Karpas-422 (cell line): ENCODE measurements around the gene LNX2. TPM values are rescaled to one million over a fixed set of nuclear protein-coding genes. Genes with fewer than 3 reads are reported as not detected.
A peak's percentile ranks its signal among the peaks of the same experiment; 100 is the strongest.

Experiments
- DNase-seq: peaks from one replicate; pipeline ENCODE4 v3.0.0-alpha.2; 2015
- H2AFZ ChIP-seq: fragments of 200-600 bp; sonication (generic); 2 replicates; pipeline ENCODE4 v1.6.1; 2014; ENCODE audit warnings: antibody characterized with exemption, low read length, mixed read lengths
- H3K27ac ChIP-seq: fragments of 200-600 bp; sonication (generic); 2 replicates; pipeline ENCODE4 v1.5.1; 2014; ENCODE audit warnings: mild to moderate bottlenecking, low read length, moderate library complexity
- H3K27me3 ChIP-seq: fragments of 200-600 bp; sonication (generic); 2 replicates; pipeline ENCODE4 v1.6.1; 2014; ENCODE audit warnings: low read length, mixed read lengths
- H3K36me3 ChIP-seq: fragments of 200-600 bp; sonication (generic); 2 replicates; pipeline ENCODE4 v1.6.1; 2014; ENCODE audit warnings: low read length, mixed read lengths; ENCODE audit not compliant: insufficient read depth
- H3K4me1 ChIP-seq: fragments of 200-600 bp; sonication (generic); 2 replicates; pipeline ENCODE4 v1.6.1; 2014; ENCODE audit warnings: mild to moderate bottlenecking, low read length, mixed read lengths
- H3K4me2 ChIP-seq: fragments of 200-600 bp; sonication (generic); 2 replicates; pipeline ENCODE4 v1.6.1; 2014; ENCODE audit warnings: low read length, low read depth, mild to moderate bottlenecking; ENCODE audit not compliant: poor library complexity, severe bottlenecking
- H3K4me3 ChIP-seq: fragments of 200-600 bp; sonication (generic); 2 replicates; pipeline ENCODE4 v1.5.1; 2014; ENCODE audit warnings: mild to moderate bottlenecking, antibody characterized with exemption, low read length, mixed read lengths
- H3K79me2 ChIP-seq: fragments of 200-600 bp; sonication (generic); 2 replicates; pipeline ENCODE4 v1.6.1; 2014; ENCODE audit warnings: mild to moderate bottlenecking, low read length, mixed read lengths
- H3K9ac ChIP-seq: fragments of 200-600 bp; sonication (generic); 2 replicates; pipeline ENCODE4 v1.6.0; 2014; ENCODE audit warnings: low read length
- H3K9me2 ChIP-seq: fragments of 200-600 bp; sonication (generic), shearing (Covaris generic); replicated peaks from 2 replicates; pipeline ENCODE4 v1.6.0; 2014; ENCODE audit warnings: mild to moderate bottlenecking, low read length, moderate library complexity; ENCODE audit not compliant: insufficient read depth
- H3K9me3 ChIP-seq: fragments of 300-700, 200-600 bp; sonication (generic); 2 replicates; pipeline ENCODE4 v1.6.1; 2014; ENCODE audit warnings: low read length, mixed read lengths
- H4K20me1 ChIP-seq: fragments of 200-600 bp; sonication (generic); 2 replicates; pipeline ENCODE4 v1.6.1; 2014; ENCODE audit warnings: mild to moderate bottlenecking, antibody characterized with exemption, low read length, low read depth; ENCODE audit not compliant: insufficient read depth
- total RNA-seq: library from RNA; depleted of rRNA; stranded (reverse); fragments of >200 nt; shearing (Covaris generic); gene quantifications from 2 replicates; pipeline ENCODE4 v1.2.3, GENCODE V29; 2014; ENCODE audit warnings: low replicate concordance

The LNX2 gene
- total RNA-seq, 1 experiment from 2014 or later: 5.4 TPM

DNA sequence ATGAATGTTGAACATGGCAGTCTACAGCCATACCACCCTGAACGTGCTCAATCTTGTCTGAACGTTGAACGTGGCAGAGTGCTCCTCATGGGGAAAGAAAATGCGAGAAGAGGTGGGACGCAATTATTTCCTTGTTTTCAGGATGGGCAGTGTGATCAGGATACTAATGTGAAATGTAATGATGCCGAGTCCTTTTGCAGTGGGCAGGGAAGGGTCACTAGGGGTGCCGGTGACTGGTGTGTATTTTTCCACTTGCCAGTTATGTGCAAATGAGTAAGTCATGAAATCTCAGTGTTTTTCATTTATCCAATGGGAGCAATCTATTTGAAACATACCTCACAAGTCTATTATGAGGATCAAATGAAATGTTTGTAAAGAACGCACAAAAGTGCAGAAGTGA lies 84.8 kb downstream of the LNX2 start:
- H4K20me1 ChIP-seq: no peaks in the 10 kb centered on the region
- no peak overlapping the region for H3K27ac ChIP-seq
- no peaks in the 10 kb centered on the region for H3K27me3 ChIP-seq
- H3K4me2 ChIP-seq: no peak overlapping the region
- no peak overlapping the region for H3K9ac ChIP-seq
- no peaks in the 10 kb centered on the region for H3K36me3 ChIP-seq
- H3K4me1 ChIP-seq: no peaks in the 10 kb centered on the region
- H2AFZ ChIP-seq: no peak overlapping the region
- no peak for DNase-seq
- no peaks in the 10 kb centered on the region for H3K79me2 ChIP-seq
- H3K9me2 ChIP-seq: no peaks in the 10 kb centered on the region
- H3K9me3 ChIP-seq: no peaks in the 10 kb centered on the region
- no peak overlapping the region for H3K4me3 ChIP-seq

DNA sequence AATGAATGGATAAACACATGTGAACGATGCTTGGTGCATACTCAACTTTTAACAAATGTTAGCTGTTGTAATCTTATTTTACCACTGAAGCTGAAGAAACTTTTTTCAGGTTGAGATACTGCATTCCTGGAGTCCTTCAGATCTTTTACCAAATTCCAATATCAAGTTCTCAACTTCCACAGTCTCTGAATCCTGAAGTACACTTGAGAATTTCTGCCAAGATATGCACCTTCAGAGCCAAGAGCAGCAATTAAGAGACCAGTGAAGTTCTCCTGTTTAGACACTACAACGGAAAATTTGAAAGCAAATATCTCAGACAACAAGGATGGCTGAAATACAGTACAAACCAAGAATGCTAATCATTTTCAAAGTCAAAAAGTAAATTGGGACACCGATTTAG lies 85.3 kb downstream of the LNX2 start:
- Histone ChIP-seq H3K4me2 (no peak overlapping the region), H3K9me2 (no peaks in the 10 kb centered on the region), H4K20me1 (no peaks in the 10 kb centered on the region), H3K4me1 (no peaks in the 10 kb centered on the region), H3K36me3 (no peaks in the 10 kb centered on the region), H3K27me3 (no peaks in the 10 kb centered on the region), H3K9ac (no peak overlapping the region), H3K79me2 (no peaks in the 10 kb centered on the region), H3K9me3 (no peaks in the 10 kb centered on the region), H3K27ac (no peak overlapping the region), H3K4me3 (no peak overlapping the region), H2AFZ (no peak overlapping the region)
- no peak for DNase-seq

DNA sequence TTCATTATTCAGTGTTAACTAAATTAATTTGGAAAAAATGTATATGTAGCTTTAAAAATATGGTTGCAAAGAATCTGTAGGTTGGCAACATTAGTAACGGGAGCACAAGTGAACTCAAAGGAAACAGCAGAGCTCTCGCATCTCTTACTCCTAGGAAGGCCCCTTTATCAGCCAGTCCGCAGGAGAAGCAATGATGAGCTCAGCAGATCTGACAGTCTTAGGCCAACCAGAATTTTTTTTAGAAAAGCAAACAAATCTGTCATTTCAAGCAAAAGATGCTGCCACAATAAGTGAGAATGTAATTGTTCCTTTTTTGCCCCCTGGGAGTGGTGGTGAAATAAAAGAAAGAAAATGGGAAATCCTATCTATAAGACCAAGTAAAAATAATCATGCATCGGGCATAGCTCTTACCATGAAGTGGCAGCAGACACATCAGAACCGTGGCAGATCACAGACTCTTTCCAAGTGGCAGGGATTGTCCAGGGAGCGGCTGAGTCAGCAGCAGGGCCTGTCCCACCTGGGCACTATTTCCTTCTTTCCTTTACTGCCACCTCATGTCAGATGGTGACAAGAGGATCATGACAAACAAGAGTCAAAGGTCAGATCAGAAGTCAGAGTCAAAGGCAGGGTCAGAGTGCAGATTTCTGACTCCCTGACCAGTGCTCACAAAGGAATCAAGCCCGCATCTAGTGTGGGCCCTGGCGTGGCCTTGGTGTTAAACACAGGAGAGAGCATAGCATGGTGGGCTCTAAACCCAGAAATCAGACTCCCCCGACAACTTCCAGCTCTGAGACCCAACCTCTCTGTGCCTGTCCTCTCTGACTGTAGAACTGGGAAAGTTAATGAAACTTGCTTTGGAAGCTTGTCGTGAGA lies 86.0 kb downstream of the LNX2 start:
- Histone ChIP-seq H3K9ac (no peak overlapping the region), H3K4me1 (no peaks in the 10 kb centered on the region), H3K9me2 (no peaks in the 10 kb centered on the region), H3K9me3 (no peaks in the 10 kb centered on the region), H2AFZ (no peak overlapping the region), H3K27ac (no peak overlapping the region), H4K20me1 (no peaks in the 10 kb centered on the region), H3K4me2 (no peak overlapping the region), H3K27me3 (no peaks in the 10 kb centered on the region), H3K4me3 (no peak overlapping the region), H3K79me2 (no peaks in the 10 kb centered on the region), H3K36me3 (no peaks in the 10 kb centered on the region)
- no peak for DNase-seq

DNA sequence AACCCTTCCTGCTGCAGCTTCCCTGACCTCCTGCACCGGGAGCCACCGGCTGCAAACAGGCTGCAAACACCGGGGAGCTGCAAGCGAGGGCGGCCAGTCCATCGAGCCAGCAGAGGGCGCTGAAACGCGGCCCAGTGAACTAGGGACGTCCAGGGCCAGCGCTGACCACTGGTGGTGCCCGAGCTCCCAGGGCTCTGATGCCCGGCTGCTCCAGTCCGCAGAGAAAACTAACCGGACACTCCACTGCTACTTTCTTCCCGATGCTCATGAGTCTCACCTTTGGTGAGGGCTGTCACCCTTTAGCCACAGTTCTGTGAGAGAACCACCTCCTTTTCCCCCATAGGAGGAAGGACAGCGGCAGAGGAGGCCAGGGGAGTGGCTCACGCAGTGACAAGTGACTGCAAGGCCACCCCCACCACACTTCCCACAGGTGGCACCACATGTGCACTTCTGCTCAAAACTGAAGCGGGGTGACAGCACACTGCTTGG lies 87.1 kb downstream of the LNX2 start:
- Histone ChIP-seq H3K9me2 (no peaks in the 10 kb centered on the region), H3K36me3 (no peaks in the 10 kb centered on the region), H2AFZ (no peak overlapping the region), H3K4me3 (no peak overlapping the region), H3K4me2 (no peak overlapping the region), H3K79me2 (no peaks in the 10 kb centered on the region), H3K27ac (no peak overlapping the region), H4K20me1 (no peaks in the 10 kb centered on the region), H3K9me3 (no peaks in the 10 kb centered on the region), H3K27me3 (no peaks in the 10 kb centered on the region), H3K9ac (no peak overlapping the region), H3K4me1 (no peaks in the 10 kb centered on the region)
- DNase-seq: peak; percentile 73

DNA sequence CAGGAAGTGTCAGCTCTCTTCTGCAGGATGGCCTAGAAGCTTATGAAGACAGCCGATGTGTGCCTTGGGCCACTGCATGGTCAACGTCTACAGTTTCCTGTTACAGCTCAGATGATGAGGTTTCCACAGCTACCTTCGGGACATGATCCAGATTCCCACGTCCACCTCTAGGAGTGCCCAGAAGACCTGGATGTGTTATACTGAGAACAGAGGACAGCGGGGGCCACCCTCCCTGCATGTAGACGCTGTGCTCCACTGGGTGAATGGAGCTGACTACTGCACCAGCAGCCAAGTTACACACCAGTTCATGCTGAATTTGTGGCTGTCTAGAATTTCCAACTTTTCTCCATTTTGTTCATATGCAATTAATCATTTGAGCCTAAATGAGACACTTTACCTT lies 91.4 kb downstream of the LNX2 start:
- Histone ChIP-seq H3K79me2 (no peaks in the 10 kb centered on the region), H3K4me2 (no peak overlapping the region), H3K4me3 (no peak overlapping the region), H3K9me3 (no peaks in the 10 kb centered on the region), H3K4me1 (no peaks in the 10 kb centered on the region), H3K27ac (no peak overlapping the region), H3K9me2 (no peaks in the 10 kb centered on the region), H3K27me3 (no peaks in the 10 kb centered on the region), H4K20me1 (no peaks in the 10 kb centered on the region), H3K9ac (no peak overlapping the region), H3K36me3 (no peaks in the 10 kb centered on the region), H2AFZ (no peak overlapping the region)
- no peak for DNase-seq

DNA sequence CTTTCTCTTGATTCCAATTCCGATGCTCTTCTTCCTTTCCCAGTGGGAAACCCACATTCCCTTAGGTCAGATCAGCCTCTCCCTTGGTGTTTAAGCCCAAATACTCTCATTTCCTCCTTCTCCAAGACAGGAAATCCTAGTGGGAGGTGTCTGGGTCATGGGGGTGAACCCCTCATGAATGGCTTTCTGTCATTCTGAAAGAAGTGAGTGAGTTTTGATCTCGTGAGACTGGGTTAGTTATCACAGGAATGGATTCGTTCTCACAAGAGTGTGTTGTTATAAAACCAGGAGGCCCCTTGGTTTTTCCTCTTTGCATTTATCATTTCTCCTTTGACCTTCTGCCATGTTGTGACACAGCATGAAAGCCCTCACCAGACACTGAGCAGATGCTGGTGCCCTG lies 93.8 kb downstream of the LNX2 start:
- no peak overlapping the region for H3K27ac ChIP-seq
- DNase-seq: no peak
- H3K36me3 ChIP-seq: no peaks in the 10 kb centered on the region
- no peaks in the 10 kb centered on the region for H3K9me2 ChIP-seq
- no peak overlapping the region for H3K9ac ChIP-seq
- H3K4me1 ChIP-seq: peaks cover 4% of the 10 kb centered on the region; the same call in 1 of the 2 replicates
- H3K27me3 ChIP-seq: no peaks in the 10 kb centered on the region
- no peaks in the 10 kb centered on the region for H4K20me1 ChIP-seq
- no peaks in the 10 kb centered on the region for H3K9me3 ChIP-seq
- H3K4me2 ChIP-seq: no peak overlapping the region
- no peaks in the 10 kb centered on the region for H3K79me2 ChIP-seq
- H3K4me3 ChIP-seq: no peak overlapping the region
- H2AFZ ChIP-seq: no peak overlapping the region

DNA sequence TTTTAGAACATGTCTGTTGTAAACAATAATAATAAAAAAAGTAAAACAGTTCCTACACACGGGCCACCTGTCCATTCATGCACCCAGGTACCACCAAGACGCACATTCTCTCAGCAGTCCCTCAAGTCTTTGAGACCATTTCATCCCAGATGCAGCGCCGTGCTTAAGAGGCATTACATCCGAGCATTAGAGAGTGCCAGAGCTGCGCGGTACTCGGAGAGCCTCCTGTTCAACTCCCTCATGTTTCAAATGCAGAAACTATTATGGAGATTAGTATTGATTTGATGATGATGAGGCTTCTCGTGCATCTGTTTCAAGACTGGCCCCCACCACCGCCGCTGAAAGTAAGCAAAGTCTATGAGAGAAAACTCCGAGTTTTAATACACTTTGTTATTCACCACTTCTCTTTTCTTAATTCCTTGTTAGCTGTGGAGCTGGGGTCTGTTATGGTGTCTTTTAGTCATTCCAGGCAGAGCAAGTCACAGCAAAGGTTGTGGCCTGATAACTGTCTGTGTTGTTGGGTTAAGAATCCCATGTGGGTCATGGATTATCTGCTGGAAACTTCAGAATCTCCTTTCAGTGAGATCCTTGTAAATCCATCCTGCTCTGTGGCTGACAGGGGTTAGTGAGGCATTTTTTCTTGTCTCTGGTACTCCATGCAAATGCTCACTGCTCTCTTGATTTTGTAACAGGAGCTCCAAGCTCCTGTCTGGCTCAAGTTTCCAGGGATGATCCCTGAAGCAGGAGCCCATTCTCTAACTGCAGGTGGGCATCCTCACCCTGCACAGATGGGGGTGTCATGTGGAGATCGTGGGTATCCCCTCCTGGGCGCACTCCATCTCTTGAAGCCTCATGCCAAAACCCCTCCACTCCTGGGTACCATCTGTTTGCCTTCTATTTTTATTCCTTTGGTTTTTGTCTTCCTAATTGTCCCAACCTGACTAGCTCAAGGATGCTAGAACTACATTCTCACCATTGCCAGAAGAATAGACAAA lies 95.1 kb downstream of the LNX2 start:
- Histone ChIP-seq H3K4me1 (peaks cover 4% of the 10 kb centered on the region; the same call in 1 of the 2 replicates), H3K9ac (no peak overlapping the region), H3K9me2 (no peaks in the 10 kb centered on the region), H3K9me3 (no peaks in the 10 kb centered on the region), H3K79me2 (no peaks in the 10 kb centered on the region), H3K27ac (no peak overlapping the region), H4K20me1 (no peaks in the 10 kb centered on the region), H3K27me3 (no peaks in the 10 kb centered on the region), H3K4me2 (no peak overlapping the region), H2AFZ (no peak overlapping the region), H3K4me3 (no peak overlapping the region), H3K36me3 (no peaks in the 10 kb centered on the region)
- no peak for DNase-seq
